ENCODE results near the gene TMC1.

GRCh38 chr9:72598639-72599038, 77.2 kb downstream of the TMC1 start:
- no peak for TF ChIP-seq POLR2A (IDR thresholded peaks at IDR 0.05)
- TF ChIP-seq CTCF (IDR thresholded peaks at IDR 0.05), result no peak

Data from transverse colon (tissue), 3 donors.